DOHH2 (cell line): ENCODE data around the gene LYRM4.

ENCODE experiments used
- H3F3A ChIP-seq: fragments of 200-600 bp; sonication (generic), shearing (Covaris generic); 2 replicates; pipeline ENCODE4 v1.6.0; 2016; ENCODE audit warnings: antibody characterized with exemption, mild to moderate bottlenecking; ENCODE audit not compliant: control insufficient read depth, insufficient read depth
- H3K27ac ChIP-seq: fragments of 200-600 bp; sonication (generic); 2 replicates; pipeline ENCODE4 v1.5.1; 2014; ENCODE audit warnings: low read depth, mild to moderate bottlenecking, low read length, moderate library complexity
- H3K27me3 ChIP-seq: fragments of 200-600 bp; sonication (generic); 2 replicates; pipeline ENCODE4 v1.6.1; 2014; ENCODE audit warnings: mild to moderate bottlenecking, low read length, mixed read lengths; ENCODE audit not compliant: control insufficient read depth
- H3K36me3 ChIP-seq: fragments of 200-600 bp; sonication (generic); 2 replicates; pipeline ENCODE4 v1.6.1; 2014; ENCODE audit warnings: mild to moderate bottlenecking, low read length, moderate library complexity, mixed read lengths; ENCODE audit not compliant: control insufficient read depth
- H3K4me1 ChIP-seq: fragments of 200-600 bp; sonication (generic); 2 replicates; pipeline ENCODE4 v1.6.1; 2014; ENCODE audit warnings: mild to moderate bottlenecking, low read length, mixed read lengths; ENCODE audit not compliant: control insufficient read depth
- H3K4me2 ChIP-seq: fragments of 200-600 bp; sonication (generic); 2 replicates; pipeline ENCODE4 v1.6.0; 2014; ENCODE audit warnings: mild to moderate bottlenecking, low read length, moderate library complexity
- H3K4me3 ChIP-seq: fragments of 200-600 bp; sonication (generic); 2 replicates; pipeline ENCODE4 v1.5.1; 2014; ENCODE audit warnings: mild to moderate bottlenecking, low read length, mixed read lengths
- H3K79me2 ChIP-seq: fragments of 200-600 bp; sonication (generic); 2 replicates; pipeline ENCODE4 v1.6.1; 2014; ENCODE audit warnings: mild to moderate bottlenecking, low read length, mixed read lengths; ENCODE audit not compliant: control insufficient read depth
- H3K9me2 ChIP-seq: fragments of 200-600 bp; sonication (generic); replicated peaks from 2 replicates; pipeline ENCODE4 v1.6.1; 2014; ENCODE audit warnings: mild to moderate bottlenecking, low read length, mixed read lengths; ENCODE audit not compliant: control insufficient read depth
- H3K9me3 ChIP-seq: fragments of 200-600 bp; sonication (generic); 2 replicates; pipeline ENCODE4 v1.6.1; 2014; ENCODE audit warnings: antibody characterized with exemption, low read length, mixed read lengths; ENCODE audit not compliant: control insufficient read depth, insufficient read depth
- H4K20me1 ChIP-seq: fragments of 200-600 bp; sonication (generic); 2 replicates; pipeline ENCODE4 v1.6.0; 2014; ENCODE audit warnings: low read depth, mild to moderate bottlenecking, antibody characterized with exemption, low read length, moderate library complexity; ENCODE audit not compliant: control insufficient read depth, insufficient read depth
- CTCF ChIP-seq: fragments of 200-600 bp; sonication (generic); IDR thresholded peaks from one replicate; pipeline ENCODE4 v1.5.1; 2014; ENCODE audit warnings: antibody characterized with exemption, mild to moderate bottlenecking, low read depth, low read length; ENCODE audit not compliant: poor library complexity, severe bottlenecking
- EZH2phosphoT487 ChIP-seq: fragments of 200-600 bp; sonication (generic); IDR thresholded peaks from 2 replicates; pipeline ENCODE4 v1.6.1; 2017; ENCODE audit warnings: borderline replicate concordance, mild to moderate bottlenecking, antibody characterized with exemption, low read length, moderate library complexity, mixed read lengths

Gene LYRM4

DNA sequence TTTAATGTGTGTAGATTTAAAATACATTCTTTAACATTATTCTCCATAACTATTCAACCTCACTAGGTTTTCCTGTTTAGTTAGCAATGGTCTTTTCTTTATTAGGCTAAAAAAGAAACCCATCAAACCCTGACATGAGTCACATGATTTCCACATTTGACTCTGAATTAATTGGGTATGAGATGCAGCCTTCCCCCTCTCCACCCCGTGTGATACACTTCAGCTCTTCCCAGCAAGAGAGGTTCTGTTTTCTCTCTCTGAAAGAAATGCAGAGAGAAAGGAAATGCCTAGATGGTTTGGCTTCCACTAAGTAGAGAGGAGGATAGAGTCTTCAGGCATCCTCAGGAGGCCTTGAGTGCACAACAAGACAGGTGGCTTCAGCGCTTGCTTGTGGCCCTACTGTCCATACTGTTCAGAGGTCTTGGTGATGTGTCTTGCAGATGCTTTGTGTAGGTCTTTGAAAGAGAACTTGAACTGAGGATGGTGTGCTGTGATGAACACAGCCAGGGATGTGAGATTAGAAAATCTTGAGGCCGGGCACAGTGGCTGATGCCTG is 17.9 kb upstream of the LYRM4 start:
- Histone ChIP-seq H3K4me3 (no peak overlapping the region), H3F3A (no peaks in the 10 kb centered on the region), H3K79me2 (peaks cover 20% of the 10 kb centered on the region), H3K4me2 (peak overlapping the region; percentile 30), H3K9me2 (no peaks in the 10 kb centered on the region), H3K27me3 (no peaks in the 10 kb centered on the region), H3K27ac (no peak overlapping the region), H3K4me1 (peaks cover 25% of the 10 kb centered on the region), H3K36me3 (no peaks in the 10 kb centered on the region; the same call in 1 of the 2 replicates), H3K9me3 (no peaks in the 10 kb centered on the region), H4K20me1 (peaks cover 2% of the 10 kb centered on the region; the same call in 1 of the 2 replicates)
- no peak for TF ChIP-seq EZH2phosphoT487
- TF ChIP-seq CTCF = no peak

DNA sequence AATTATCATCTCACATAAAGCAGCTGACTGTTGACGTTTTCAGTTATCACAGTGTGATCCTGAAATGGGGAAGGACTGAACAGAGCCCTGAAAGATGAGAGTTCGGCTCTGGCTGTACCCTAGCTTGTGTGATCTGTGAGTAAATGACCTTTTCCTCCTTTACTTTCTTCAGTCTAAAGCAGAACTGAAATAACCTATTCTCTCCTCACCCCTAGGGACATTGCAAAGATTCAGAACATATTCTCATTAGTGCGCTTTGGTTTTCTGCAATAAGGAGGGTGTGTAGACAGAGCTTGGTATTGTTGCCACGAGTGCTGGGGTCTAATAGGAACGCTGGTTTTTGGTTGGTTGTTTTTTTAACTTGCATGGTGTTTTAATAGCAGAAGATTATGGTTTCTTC is 17.3 kb upstream of the LYRM4 start:
- H3K4me3 ChIP-seq = no peak overlapping the region
- peaks cover 2% of the 10 kb centered on the region; the same call in 1 of the 2 replicates for H4K20me1 ChIP-seq
- H3K9me2 ChIP-seq = no peaks in the 10 kb centered on the region
- no peaks in the 10 kb centered on the region; the same call in 1 of the 2 replicates for H3K36me3 ChIP-seq
- TF ChIP-seq CTCF (no peak), EZH2phosphoT487 (no peak)
- no peaks in the 10 kb centered on the region for H3K9me3 ChIP-seq
- H3K27me3 ChIP-seq = no peaks in the 10 kb centered on the region
- H3K4me1 ChIP-seq = peaks cover 30% of the 10 kb centered on the region
- peak overlapping the region; percentile 30; the same call in 1 of the 2 replicates for H3K4me2 ChIP-seq
- peaks cover 20% of the 10 kb centered on the region for H3K79me2 ChIP-seq
- no peak overlapping the region for H3K27ac ChIP-seq
- no peaks in the 10 kb centered on the region for H3F3A ChIP-seq

- TF ChIP-seq CTCF = no peak
- TF ChIP-seq EZH2phosphoT487 = no peak
- H3K4me3 ChIP-seq = no peak overlapping the region
- no peak overlapping the region for H3K27ac ChIP-seq
- H3K36me3 ChIP-seq = no peaks in the 10 kb centered on the region; the same call in 1 of the 2 replicates
- no peaks in the 10 kb centered on the region for H3K9me2 ChIP-seq
- no peaks in the 10 kb centered on the region for H3F3A ChIP-seq
- no peak overlapping the region for H3K4me2 ChIP-seq
- H3K79me2 ChIP-seq = peaks cover 20% of the 10 kb centered on the region
- H3K27me3 ChIP-seq = no peaks in the 10 kb centered on the region
- peaks cover 32% of the 10 kb centered on the region for H3K4me1 ChIP-seq
- H3K9me3 ChIP-seq = no peaks in the 10 kb centered on the region
- peaks cover 2% of the 10 kb centered on the region; the same call in 1 of the 2 replicates for H4K20me1 ChIP-seq
Observed at GRCh38 chr6:5277589-5277988, 16.8 kb upstream of the LYRM4 start.
